ENCODE results near the gene RPS18. TPM values are rescaled to one million over a fixed set of nuclear protein-coding genes. Genes with fewer than 3 reads are reported as not detected.

The RPS18 gene
- total and polyA plus RNA-seq, 10 of the 15 experiments (the other 5 are each of a cell fraction or from before 2014, with no cell fraction given): 4,228 to 20,828 (median 7,406) TPM

DNA sequence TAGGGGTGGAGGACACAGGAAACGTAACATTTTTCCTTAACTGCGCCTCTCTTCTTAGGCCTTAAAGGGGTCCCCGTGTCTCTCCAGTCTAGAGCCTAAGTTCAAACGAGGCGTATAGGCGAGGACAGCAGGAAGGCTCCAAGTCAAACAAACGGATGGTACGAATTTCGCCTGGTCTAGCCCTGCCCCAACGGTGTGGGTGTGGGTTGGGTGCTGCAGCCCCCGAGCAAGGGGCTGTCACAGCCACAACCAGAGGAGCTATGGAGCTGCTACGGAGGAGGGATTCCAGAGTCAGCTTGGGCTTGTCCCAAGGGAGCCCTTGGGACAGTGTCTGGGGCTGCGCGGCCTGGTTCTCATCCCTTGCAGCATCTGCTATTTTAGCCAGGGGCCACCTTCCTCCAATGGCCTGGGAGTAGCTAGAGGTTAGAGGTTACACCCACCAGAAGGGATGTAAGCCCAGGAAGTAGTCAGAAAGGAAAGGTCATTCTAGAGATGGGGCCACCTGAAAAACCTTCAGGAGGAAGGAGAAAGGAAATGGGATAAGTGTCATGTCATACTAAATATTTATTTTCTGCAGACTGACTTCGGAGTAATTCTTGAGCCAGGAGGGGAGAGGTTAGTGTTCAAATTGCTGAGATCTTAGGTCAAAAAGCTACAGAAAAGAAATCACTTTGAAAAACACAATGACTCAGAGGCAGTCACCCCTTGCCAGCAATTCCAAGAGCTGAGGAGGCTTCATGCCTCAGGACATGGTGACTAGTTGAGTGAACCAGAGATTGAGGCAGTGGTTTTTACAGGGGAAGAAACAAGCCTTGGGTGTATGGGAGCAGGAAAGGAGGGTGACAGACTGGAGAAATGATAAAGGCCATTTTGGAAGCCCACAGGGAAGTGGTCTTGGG is 21.9 kb upstream of the RPS18 start:
- Histone ChIP-seq H3K4me1 (ENCODE audit: control insufficient read depth, insufficient read depth, low read length) (peaks cover 10% of the 10 kb centered on the region), H2AFZ (ENCODE audit: control insufficient read depth, low read depth, low read length) (peak overlapping the region; percentile 94), H3K36me3 (ENCODE audit: control insufficient read depth in 2 of 2, insufficient read depth in 2 of 2, low read length in 1 of 2) (peaks cover 2 to 12% of the 10 kb centered on the region in 2 experiments; a peak in 2 of 4 replicates), H3K4me3 (peak overlapping the region; percentile 70), H3K79me2 (ENCODE audit: control insufficient read depth, insufficient read depth, low read length) (peaks cover 13% of the 10 kb centered on the region), H3K9me3 (replicated peaks; ENCODE audit: control insufficient read depth, insufficient read depth, low read length) (no peaks in the 10 kb centered on the region), H3K27ac (ENCODE audit: control insufficient read depth, insufficient read depth) (peak overlapping the region; percentile 94), H3K9ac (ENCODE audit: control insufficient read depth, insufficient read depth, low read length) (peak overlapping the region; percentile 97), H4K20me1 (ENCODE audit: control insufficient read depth, insufficient read depth) (no peaks in the 10 kb centered on the region), H3K4me2 (ENCODE audit: control insufficient read depth, insufficient read depth) (peak overlapping the region; percentile 98), H3K27me3 (replicated peaks in 1 of 2; ENCODE audit: control insufficient read depth in 2 of 2, insufficient read depth in 2 of 2, low read length in 1 of 2) (no peaks in the 10 kb centered on the region)
- ChIA-PET RAD21 (ENCODE audit: unreplicated experiment) (interaction anchor here (1.0 to 3.5 kb wide), 23 partner anchors 10 to 278 kb away, joined by 3 to 25 read pairs (median 10); partner anchors contain the start of genes HLA-DPA1, HSD17B8, PFDN6 and RGL2), POLR2A (interaction anchor here (0.6 to 5.2 kb wide), 19 partner anchors 12 to 1382 kb away, joined by 3 to 40 read pairs (median 5); partner anchors contain the start of genes B3GALT4, HLA-DPA1, PFDN6 and RGL2), CTCF (interaction anchor here (0.7 to 5.5 kb wide), 25 partner anchors 11 to 316 kb away, joined by 3 to 53 read pairs (median 13); partner anchors contain the start of genes B3GALT4, HSD17B8, RGL2 and RING1), SMC1A (ENCODE audit: uncharacterized antibody, unreplicated experiment) (interaction anchor here (0.6 to 4.2 kb wide), 21 partner anchors 19 to 249 kb away, joined by 3 to 34 read pairs (median 4); partner anchors contain the start of genes HLA-DOA, RPS18, RXRB and VPS52)
- in situ Hi-C loops (cut with MboI) (loop anchor here (5.0 kb wide), 2 partner anchors 133 to 248 kb away; no protein-coding TSS in a partner anchor), intact Hi-C loops (cut with micrococcal nuclease; ENCODE audit: unreplicated experiment) (loop anchor here (1.0 to 5.0 kb wide), 3 partner anchors 77 to 248 kb away; no protein-coding TSS in a partner anchor)
- DNase-seq (ENCODE audit: low read depth, low spot score) (no peak), ATAC-seq (no peak; the same call in 2 of the 3 replicates), FAIRE-seq (peak; percentile 31)
- TSS peak; percentile 87 for BruUV-seq (replicated peaks)
- TF ChIP-seq IRF4 (IDR thresholded peaks at IDR 0.05; ENCODE audit: low read depth, low read length) (no peak), NR2C1 (IDR thresholded peaks at IDR 0.05) (peak; percentile 31), FOXM1 (IDR thresholded peaks at IDR 0.05; ENCODE audit: low read depth, low read length) (no peak), CBX5 (IDR thresholded peaks at IDR 0.05; ENCODE audit: low read depth) (no peak), KAT2A (conservative IDR thresholded peaks at IDR 0.05; ENCODE audit: control insufficient read depth, low read depth, low read length) (no peak), YY1 (IDR thresholded peaks at IDR 0.05; ENCODE audit: low read depth, low read length) (0 out of 2 replicates have a peak, but pooled peaks have one; percentile 2), LARP7 (IDR thresholded peaks at IDR 0.05) (peak; percentile 72; the same call in 1 of the 2 replicates), MXI1 (IDR thresholded peaks at IDR 0.05; ENCODE audit: low read depth, low read length) (0 out of 2 replicates have a peak, but pooled peaks have one; percentile 7), CREM (IDR thresholded peaks at IDR 0.05; ENCODE audit: low read depth) (no peak), IKZF1 (conservative IDR thresholded peaks at IDR 0.05) (no peak), SMARCA5 (IDR thresholded peaks at IDR 0.05) (0 out of 2 replicates have a peak, but pooled peaks have one; percentile 65), CBFB (IDR thresholded peaks at IDR 0.05; ENCODE audit: low read depth) (0 out of 2 replicates have a peak, but pooled peaks have one; percentile 5), TAF1 (IDR thresholded peaks at IDR 0.05; ENCODE audit: borderline replicate concordance, low read depth, low read length) (no peak), GABPA (IDR thresholded peaks at IDR 0.05; ENCODE audit: low read depth) (no peak)
- TF ChIP-seq, protein P1, sequence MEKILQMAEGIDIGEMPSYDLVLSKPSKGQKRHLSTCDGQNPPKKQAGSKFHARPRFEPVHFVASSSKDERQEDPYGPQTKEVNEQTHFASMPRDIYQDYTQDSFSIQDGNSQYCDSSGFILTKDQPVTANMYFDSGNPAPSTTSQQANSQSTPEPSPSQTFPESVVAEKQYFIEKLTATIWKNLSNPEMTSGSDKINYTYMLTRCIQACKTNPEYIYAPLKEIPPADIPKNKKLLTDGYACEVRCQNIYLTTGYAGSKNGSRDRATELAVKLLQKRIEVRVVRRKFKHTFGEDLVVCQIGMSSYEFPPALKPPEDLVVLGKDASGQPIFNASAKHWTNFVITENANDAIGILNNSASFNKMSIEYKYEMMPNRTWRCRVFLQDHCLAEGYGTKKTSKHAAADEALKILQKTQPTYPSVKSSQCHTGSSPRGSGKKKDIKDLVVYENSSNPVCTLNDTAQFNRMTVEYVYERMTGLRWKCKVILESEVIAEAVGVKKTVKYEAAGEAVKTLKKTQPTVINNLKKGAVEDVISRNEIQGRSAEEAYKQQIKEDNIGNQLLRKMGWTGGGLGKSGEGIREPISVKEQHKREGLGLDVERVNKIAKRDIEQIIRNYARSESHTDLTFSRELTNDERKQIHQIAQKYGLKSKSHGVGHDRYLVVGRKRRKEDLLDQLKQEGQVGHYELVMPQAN (conservative IDR thresholded peaks at IDR 0.05): peak; percentile 65; the same call in 1 of the 2 replicates
- WGBS (ENCODE audit: insufficient coverage, insufficient replicate concordance, low lambda C conversion rate, missing lambda C conversion rate): 14% methylated on average over 15 of the region's 15 CpGs
